ENCODE data around the gene EME2.

DNA sequence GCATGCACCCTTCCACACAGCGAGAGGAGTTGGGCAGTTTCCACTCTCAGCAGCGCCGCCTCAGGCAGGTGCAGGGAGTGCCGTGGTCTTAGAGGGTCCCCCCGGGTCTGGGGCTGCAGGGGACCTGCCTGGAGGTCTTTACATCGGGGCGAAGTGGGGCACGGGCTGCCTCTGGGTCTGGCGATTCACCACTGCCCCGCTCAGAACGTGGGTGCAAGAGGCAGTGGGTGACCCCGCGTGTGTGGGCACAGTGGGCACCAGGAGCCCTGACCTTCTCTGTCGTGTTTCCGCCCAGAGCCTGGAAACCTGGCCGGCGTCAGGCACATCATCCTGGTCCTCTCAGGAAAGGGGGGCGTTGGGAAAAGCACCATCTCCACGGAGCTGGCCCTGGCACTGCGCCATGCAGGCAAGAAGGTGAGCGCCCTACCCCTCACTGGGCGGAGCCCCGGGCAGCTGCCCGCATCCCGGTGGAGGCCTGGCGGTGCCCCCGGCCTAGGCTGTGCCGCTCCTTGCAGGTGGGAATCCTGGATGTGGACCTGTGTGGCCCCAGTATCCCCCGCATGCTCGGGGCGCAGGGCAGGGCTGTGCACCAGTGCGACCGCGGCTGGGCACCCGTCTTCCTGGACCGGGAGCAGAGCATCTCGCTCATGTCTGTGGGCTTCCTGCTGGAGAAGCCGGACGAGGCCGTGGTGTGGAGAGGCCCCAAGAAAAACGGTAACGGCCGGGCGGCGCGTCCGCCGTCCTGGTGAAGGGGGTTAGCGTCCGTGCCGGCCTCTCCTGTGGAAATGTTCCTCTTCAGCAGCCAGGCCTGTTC, 13.8 kb downstream of the EME2 start:
- TF ChIP-seq, protein P1, sequence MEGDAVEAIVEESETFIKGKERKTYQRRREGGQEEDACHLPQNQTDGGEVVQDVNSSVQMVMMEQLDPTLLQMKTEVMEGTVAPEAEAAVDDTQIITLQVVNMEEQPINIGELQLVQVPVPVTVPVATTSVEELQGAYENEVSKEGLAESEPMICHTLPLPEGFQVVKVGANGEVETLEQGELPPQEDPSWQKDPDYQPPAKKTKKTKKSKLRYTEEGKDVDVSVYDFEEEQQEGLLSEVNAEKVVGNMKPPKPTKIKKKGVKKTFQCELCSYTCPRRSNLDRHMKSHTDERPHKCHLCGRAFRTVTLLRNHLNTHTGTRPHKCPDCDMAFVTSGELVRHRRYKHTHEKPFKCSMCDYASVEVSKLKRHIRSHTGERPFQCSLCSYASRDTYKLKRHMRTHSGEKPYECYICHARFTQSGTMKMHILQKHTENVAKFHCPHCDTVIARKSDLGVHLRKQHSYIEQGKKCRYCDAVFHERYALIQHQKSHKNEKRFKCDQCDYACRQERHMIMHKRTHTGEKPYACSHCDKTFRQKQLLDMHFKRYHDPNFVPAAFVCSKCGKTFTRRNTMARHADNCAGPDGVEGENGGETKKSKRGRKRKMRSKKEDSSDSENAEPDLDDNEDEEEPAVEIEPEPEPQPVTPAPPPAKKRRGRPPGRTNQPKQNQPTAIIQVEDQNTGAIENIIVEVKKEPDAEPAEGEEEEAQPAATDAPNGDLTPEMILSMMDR (IDR thresholded peaks at IDR 0.05) = no peak
- TF ChIP-seq POLR2A (IDR thresholded peaks at IDR 0.05) = no peak
